GM12878 (cell line): Measurements from ENCODE around the gene PPL. TPM values are rescaled to one million over a fixed set of nuclear protein-coding genes. Genes with fewer than 3 reads are reported as not detected.

Experiments
- ATAC-seq: fragments of 200-7000 bp; cut with Tn5 transposase; 3 replicates; pipeline ENCODE4 v1.9.1; 2020; ENCODE audit warnings: mild to moderate bottlenecking, moderate library complexity
- BruUV-seq: library from RNA; stranded (reverse); fragments of 400-500 nt; replicated peaks from 2 replicates; lab custom pipeline; 2021; lab: Mats Ljungman, UMichigan
- CTCF ChIA-PET: fragments of 300-600 bp; sonication (Branson Sonifier 250); formaldehyde crosslinking; extraction: SDS; loops from one replicate; lab custom pipeline; 2021; ENCODE audit warnings: inconsistent platforms; lab: Yijun Ruan, JAX
- POLR2A ChIA-PET: fragments of 350-600 bp; formaldehyde crosslinking; extraction: SDS; loops from one replicate; lab custom pipeline; 2021; ENCODE audit warnings: inconsistent platforms; lab: Charles Lee
- RAD21 ChIA-PET: fragments of 300-600 bp; sonication (Branson Sonifier 250); formaldehyde crosslinking; loops from one replicate; lab custom pipeline; 2023; ENCODE audit warnings: antibody characterized with exemption; ENCODE audit not compliant: unreplicated experiment; lab: Charles Lee
- SMC1A ChIA-PET: fragments of 300-600 bp; sonication (Branson Sonifier 250); formaldehyde crosslinking; loops from one replicate; lab custom pipeline; 2023; ENCODE audit not compliant: unreplicated experiment, uncharacterized antibody; lab: Charles Lee
- DNase-seq: peaks from one replicate; pipeline ENCODE4 v3.0.0-alpha.2; 2011; ENCODE audit warnings: low read depth, low spot score
- FAIRE-seq: peaks from 3 replicates; lab custom pipeline; 2011; peaks lifted over from hg19 to GRCh38; lab: Jason Lieb, UNC
- H2AFZ ChIP-seq: 2 replicates; pipeline ENCODE4 v1.6.0; 2011; ENCODE audit warnings: low read depth, low read length, control low read depth; ENCODE audit not compliant: control insufficient read depth
- H3K27ac ChIP-seq: 2 replicates; pipeline ENCODE4 v1.5.1; 2011; ENCODE audit warnings: control low read depth; ENCODE audit not compliant: control insufficient read depth, insufficient read depth
- H3K27me3 ChIP-seq, 2 experiments: replicated peaks in 1 of 2; 2 replicates each; pipeline versions ENCODE4 v1.6.0 to v1.6.1; 2011; ENCODE audit warnings: low read length in 1 of 2; ENCODE audit not compliant: control insufficient read depth in 2 of 2, insufficient read depth in 2 of 2
- H3K36me3 ChIP-seq, 2 experiments: 2 replicates each; pipeline ENCODE4 v1.5.1; 2011; ENCODE audit warnings: low read length in 1 of 2; ENCODE audit not compliant: control insufficient read depth in 2 of 2, insufficient read depth in 2 of 2
- H3K4me1 ChIP-seq: 2 replicates; pipeline ENCODE4 v1.6.1; 2011; ENCODE audit warnings: mild to moderate bottlenecking, low read length, moderate library complexity, mixed read lengths; ENCODE audit not compliant: control insufficient read depth, insufficient read depth
- H3K4me2 ChIP-seq: 2 replicates; pipeline ENCODE4 v1.6.0; 2011; ENCODE audit warnings: control low read depth; ENCODE audit not compliant: control insufficient read depth, insufficient read depth
- H3K4me3 ChIP-seq: fragments of 200-600 bp; sonication (generic); 2 replicates; pipeline ENCODE4 v1.5.1; 2016
- H3K79me2 ChIP-seq: 2 replicates; pipeline ENCODE4 v1.6.0; 2011; ENCODE audit warnings: low read length; ENCODE audit not compliant: control insufficient read depth, insufficient read depth
- H3K9ac ChIP-seq: 2 replicates; pipeline ENCODE4 v1.8.0; 2011; ENCODE audit warnings: low read length, control low read depth, mixed read lengths; ENCODE audit not compliant: control insufficient read depth, insufficient read depth
- H3K9me3 ChIP-seq: replicated peaks from 3 replicates; pipeline ENCODE4 v1.5.1; 2011; ENCODE audit warnings: mild to moderate bottlenecking, low read length; ENCODE audit not compliant: control insufficient read depth, insufficient read depth
- H4K20me1 ChIP-seq: 2 replicates; pipeline ENCODE4 v1.6.0; 2011; ENCODE audit not compliant: control insufficient read depth, insufficient read depth
- BCL3 ChIP-seq: IDR thresholded peaks from 2 replicates; pipeline ENCODE4 v1.6.1; 2011; ENCODE audit warnings: borderline replicate concordance, low read depth, mild to moderate bottlenecking, moderate library complexity, low read length; ENCODE audit not compliant: insufficient read depth, poor library complexity, severe bottlenecking
- BHLHE40 ChIP-seq, 2 experiments: fragments of 450-650 bp in 1 of 2; IDR thresholded peaks; 2 replicates each; pipeline ENCODE4 v1.6.1; 2011 to 2017; ENCODE audit warnings: low read depth in 2 of 2, borderline replicate concordance in 1 of 2, improper control_type of control experiment in 1 of 2, low read length in 1 of 2, mild to moderate bottlenecking in 1 of 2
- HSF1 ChIP-seq: fragments of 150-350 bp; IDR thresholded peaks from 2 replicates; pipeline ENCODE4 v1.6.1; 2014; ENCODE audit warnings: mild to moderate bottlenecking, low read depth, low read length
- MXI1 ChIP-seq: fragments of 150-350 bp; IDR thresholded peaks from 2 replicates; pipeline ENCODE4 v1.6.1; 2011; ENCODE audit warnings: low read depth, mild to moderate bottlenecking, inconsistent platforms, low read length, improper control_type of control experiment
- PAX5 ChIP-seq: IDR thresholded peaks from 2 replicates; pipeline ENCODE4 v1.6.1; 2011; ENCODE audit warnings: low read depth, low read length, borderline replicate concordance
- PAX8 ChIP-seq: fragments of 450-650 bp; IDR thresholded peaks from 2 replicates; pipeline ENCODE4 v1.6.1; 2017; ENCODE audit warnings: mild to moderate bottlenecking, moderate library complexity
- RBBP5 ChIP-seq: fragments of 200-600 bp; sonication (generic); conservative IDR thresholded peaks from 2 replicates; pipeline ENCODE4 v1.6.1; 2016
- RUNX3 ChIP-seq: IDR thresholded peaks from 2 replicates; pipeline ENCODE4 v1.6.1; 2012; ENCODE audit warnings: low read length, inconsistent platforms
- SUPT20H ChIP-seq: IDR thresholded peaks from 2 replicates; pipeline ENCODE4 v1.6.1; 2011; ENCODE audit warnings: low read depth, mild to moderate bottlenecking, low read length, moderate library complexity, borderline replicate concordance; ENCODE audit not compliant: control insufficient read depth
- ZNF24 ChIP-seq: fragments of 450-650 bp; IDR thresholded peaks from 2 replicates; pipeline ENCODE4 v1.6.1; 2017; ENCODE audit warnings: antibody characterized with exemption, mild to moderate bottlenecking
- WGBS: methylation state at CpG from one replicate; pipeline ENCODE4 v1.1.6; 2016; ENCODE audit warnings: low lambda C conversion rate; ENCODE audit not compliant: insufficient replicate concordance, insufficient coverage; ENCODE audit errors: missing lambda C conversion rate; 5-methylcytosine and 5-hydroxymethylcytosine counted together
- in situ Hi-C: fragments of 300-500 bp; cut with MboI; formaldehyde crosslinking; loops from 9 replicates; pipeline ENCODE4 v1.14.3; 2018; ENCODE audit warnings: mixed read lengths
- intact Hi-C: fragments of 100-400 bp; cut with micrococcal nuclease; formaldehyde crosslinking; loops from one replicate; pipeline ENCODE4 v1.14.2; 2022; ENCODE audit not compliant: unreplicated experiment
- polyA plus RNA-seq, 11 experiments: library from polyadenylated mRNA; depleted of rRNA in 4 of 11; unstranded in 6 of 11; stranded (reverse) in 5 of 11; fragments of >200 nt; fragmentation: Nextera tagmentation in 4 of 11; fragmentation: Illumina TruSeq in 1 of 11; extraction: Ambion mirVana in 4 of 11; extraction: Trizol in 1 of 11; gene quantifications; 1 replicate in 1 of 11; 2 replicates in 10 of 11; pipeline versions ENCODE4 v1.2.1 to v1.2.3, GENCODE V29; 2011 to 2016; ENCODE audit warnings: inconsistent platforms in 2 of 11, missing spikeins in 2 of 11, low read depth in 1 of 11
- total RNA-seq, 4 experiments: library from RNA; depleted of rRNA in 3 of 4; stranded (reverse); fragments of >200 nt in 3 of 4; fragmentation: Illumina TruSeq in 1 of 4; extraction: Trizol in 1 of 4; gene quantifications; 2 replicates each; pipeline versions ENCODE4 v1.2.1 to v1.2.3, GENCODE V29; 2013 to 2021
- TF ChIP-seq, protein P1 (sequence below): fragments of 450-650 bp; IDR thresholded peaks from 2 replicates; pipeline ENCODE4 v1.6.1; 2017; ENCODE audit warnings: antibody characterized with exemption, mild to moderate bottlenecking, moderate library complexity

PPL gene
- total and polyA plus RNA-seq, 10 of the 15 experiments (the other 5 are each of a cell fraction or from before 2014, with no cell fraction given): 0.03 to 0.47 (median 0.05) TPM; not detected in 2

DNA sequence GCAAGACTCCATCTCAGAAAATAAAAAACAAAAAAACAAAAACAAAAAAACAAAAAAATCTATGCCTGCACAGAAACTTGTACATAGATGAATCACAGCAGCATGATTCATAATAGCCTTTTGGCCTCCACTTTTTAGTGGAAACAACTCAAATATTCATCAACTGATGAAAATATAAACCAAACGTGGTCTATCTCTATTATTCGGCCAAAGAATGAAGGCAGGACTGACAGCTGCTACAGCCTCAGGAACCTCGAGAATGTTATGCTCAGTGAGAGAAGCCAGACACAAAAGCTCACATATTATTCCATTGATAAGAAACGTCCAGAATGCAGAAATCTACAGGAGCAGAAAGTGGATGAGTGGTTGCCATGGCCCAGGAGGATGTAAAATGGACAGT is 19.8 kb downstream of the PPL start:
- TF ChIP-seq RUNX3: no peak
- no peak for TF ChIP-seq MXI1
- no peak for TF ChIP-seq PAX8
- no peak for TF ChIP-seq SUPT20H
- no peak for TF ChIP-seq HSF1
- TF ChIP-seq ZNF24: no peak
- TF ChIP-seq BHLHE40 (IDR thresholded peaks at IDR 0.05; ENCODE audit: borderline replicate concordance in 1 of 2, low read depth in 2 of 2, low read length in 1 of 2): no peak
- TF ChIP-seq RBBP5: no peak
- TF ChIP-seq, protein P1, sequence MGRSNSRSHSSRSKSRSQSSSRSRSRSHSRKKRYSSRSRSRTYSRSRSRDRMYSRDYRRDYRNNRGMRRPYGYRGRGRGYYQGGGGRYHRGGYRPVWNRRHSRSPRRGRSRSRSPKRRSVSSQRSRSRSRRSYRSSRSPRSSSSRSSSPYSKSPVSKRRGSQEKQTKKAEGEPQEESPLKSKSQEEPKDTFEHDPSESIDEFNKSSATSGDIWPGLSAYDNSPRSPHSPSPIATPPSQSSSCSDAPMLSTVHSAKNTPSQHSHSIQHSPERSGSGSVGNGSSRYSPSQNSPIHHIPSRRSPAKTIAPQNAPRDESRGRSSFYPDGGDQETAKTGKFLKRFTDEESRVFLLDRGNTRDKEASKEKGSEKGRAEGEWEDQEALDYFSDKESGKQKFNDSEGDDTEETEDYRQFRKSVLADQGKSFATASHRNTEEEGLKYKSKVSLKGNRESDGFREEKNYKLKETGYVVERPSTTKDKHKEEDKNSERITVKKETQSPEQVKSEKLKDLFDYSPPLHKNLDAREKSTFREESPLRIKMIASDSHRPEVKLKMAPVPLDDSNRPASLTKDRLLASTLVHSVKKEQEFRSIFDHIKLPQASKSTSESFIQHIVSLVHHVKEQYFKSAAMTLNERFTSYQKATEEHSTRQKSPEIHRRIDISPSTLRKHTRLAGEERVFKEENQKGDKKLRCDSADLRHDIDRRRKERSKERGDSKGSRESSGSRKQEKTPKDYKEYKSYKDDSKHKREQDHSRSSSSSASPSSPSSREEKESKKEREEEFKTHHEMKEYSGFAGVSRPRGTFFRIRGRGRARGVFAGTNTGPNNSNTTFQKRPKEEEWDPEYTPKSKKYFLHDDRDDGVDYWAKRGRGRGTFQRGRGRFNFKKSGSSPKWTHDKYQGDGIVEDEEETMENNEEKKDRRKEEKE: no peak
- TF ChIP-seq BCL3: no peak
- no peak for TF ChIP-seq PAX5
- Histone ChIP-seq H3K79me2 (no peaks in the 10 kb centered on the region), H3K4me2 (no peak overlapping the region), H3K36me3 (no peaks in the 10 kb centered on the region), H3K4me3 (no peak overlapping the region), H4K20me1 (no peaks in the 10 kb centered on the region), H2AFZ (no peak overlapping the region), H3K9me3 (no peaks in the 10 kb centered on the region), H3K27me3 (no peaks in the 10 kb centered on the region), H3K4me1 (no peaks in the 10 kb centered on the region), H3K27ac (no peak overlapping the region), H3K9ac (no peak overlapping the region)
- intact Hi-C loops (no loop called here), in situ Hi-C loops (no loop called here)
- no peak for DNase-seq
- WGBS: 1% methylated on average over 4 of the region's 4 CpGs
- FAIRE-seq: no peak
- SMC1A ChIA-PET: no interaction called here
- RAD21 ChIA-PET: no interaction called here
- no TSS peak for BruUV-seq
- ATAC-seq: no peak
- CTCF ChIA-PET: no interaction called here
- POLR2A ChIA-PET: no interaction called here
